NB4 (cell line): Measurements from ENCODE around the gene PARD6B.

Source experiments
- POLR2A ChIP-seq: IDR thresholded peaks from 2 replicates; pipeline ENCODE4 v1.6.1; 2011; ENCODE audit warnings: mild to moderate bottlenecking; ENCODE audit not compliant: insufficient read length; ENCODE audit errors: extremely low read depth
- TF ChIP-seq, protein P1 (sequence below): IDR thresholded peaks from one replicate; pipeline ENCODE4 v1.5.1; 2012; ENCODE audit warnings: low read depth, low read length

DNA sequence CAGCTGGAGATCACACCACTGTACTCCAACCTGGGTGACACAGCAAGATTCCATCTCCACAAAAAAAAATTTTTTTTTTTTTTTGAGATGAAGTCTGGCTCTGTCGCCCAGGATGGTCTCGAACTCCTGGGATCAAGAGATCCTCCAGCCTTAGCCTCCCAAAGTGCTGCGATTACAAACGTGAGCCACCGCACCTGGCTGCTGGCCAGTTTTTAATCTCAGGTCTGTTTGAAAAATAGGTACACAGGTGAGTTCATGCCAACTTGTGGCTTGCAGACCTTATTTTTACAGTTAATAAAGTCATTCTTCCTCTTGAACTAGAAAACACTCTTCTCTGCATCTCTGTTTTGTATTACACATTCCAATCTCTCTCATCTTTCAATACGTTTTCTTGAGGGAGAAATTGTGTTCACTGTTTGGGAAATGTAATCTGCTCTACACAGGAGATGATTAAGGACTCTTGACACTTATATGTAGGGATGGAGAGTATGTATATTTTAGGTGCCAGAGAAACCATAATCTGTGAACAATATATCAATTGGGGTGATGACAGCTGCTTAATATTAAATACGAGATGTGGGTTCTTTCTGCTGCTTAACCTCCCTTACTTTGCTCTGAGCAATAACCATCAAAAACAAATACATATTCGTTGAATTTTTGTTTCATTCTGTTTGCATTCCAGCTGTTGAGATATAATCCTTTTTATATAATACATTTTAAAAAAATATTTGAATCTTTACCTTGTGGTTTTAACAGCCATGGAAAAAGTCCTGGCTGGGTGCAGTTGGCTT is 22.3 kb upstream of the PARD6B start:
- no peak for TF ChIP-seq POLR2A
- TF ChIP-seq, protein P1, sequence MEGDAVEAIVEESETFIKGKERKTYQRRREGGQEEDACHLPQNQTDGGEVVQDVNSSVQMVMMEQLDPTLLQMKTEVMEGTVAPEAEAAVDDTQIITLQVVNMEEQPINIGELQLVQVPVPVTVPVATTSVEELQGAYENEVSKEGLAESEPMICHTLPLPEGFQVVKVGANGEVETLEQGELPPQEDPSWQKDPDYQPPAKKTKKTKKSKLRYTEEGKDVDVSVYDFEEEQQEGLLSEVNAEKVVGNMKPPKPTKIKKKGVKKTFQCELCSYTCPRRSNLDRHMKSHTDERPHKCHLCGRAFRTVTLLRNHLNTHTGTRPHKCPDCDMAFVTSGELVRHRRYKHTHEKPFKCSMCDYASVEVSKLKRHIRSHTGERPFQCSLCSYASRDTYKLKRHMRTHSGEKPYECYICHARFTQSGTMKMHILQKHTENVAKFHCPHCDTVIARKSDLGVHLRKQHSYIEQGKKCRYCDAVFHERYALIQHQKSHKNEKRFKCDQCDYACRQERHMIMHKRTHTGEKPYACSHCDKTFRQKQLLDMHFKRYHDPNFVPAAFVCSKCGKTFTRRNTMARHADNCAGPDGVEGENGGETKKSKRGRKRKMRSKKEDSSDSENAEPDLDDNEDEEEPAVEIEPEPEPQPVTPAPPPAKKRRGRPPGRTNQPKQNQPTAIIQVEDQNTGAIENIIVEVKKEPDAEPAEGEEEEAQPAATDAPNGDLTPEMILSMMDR = no peak
